Measurements from ENCODE around the gene CDH13. TPM values are rescaled to one million over a fixed set of nuclear protein-coding genes. Genes with fewer than 3 reads are reported as not detected.

The CDH13 gene
- total RNA-seq, 1 donor from 2014 or later: not detected

- intact Hi-C loops (cut with micrococcal nuclease): no loop called here
Observed at GRCh38 chr16:83771306-83771942, 1144.7 kb downstream of the CDH13 start.

GRCh38 chr16:83772806-83773205 is 1146.0 kb downstream of the CDH13 start:
- intact Hi-C loops (cut with micrococcal nuclease): no loop called here

DNA sequence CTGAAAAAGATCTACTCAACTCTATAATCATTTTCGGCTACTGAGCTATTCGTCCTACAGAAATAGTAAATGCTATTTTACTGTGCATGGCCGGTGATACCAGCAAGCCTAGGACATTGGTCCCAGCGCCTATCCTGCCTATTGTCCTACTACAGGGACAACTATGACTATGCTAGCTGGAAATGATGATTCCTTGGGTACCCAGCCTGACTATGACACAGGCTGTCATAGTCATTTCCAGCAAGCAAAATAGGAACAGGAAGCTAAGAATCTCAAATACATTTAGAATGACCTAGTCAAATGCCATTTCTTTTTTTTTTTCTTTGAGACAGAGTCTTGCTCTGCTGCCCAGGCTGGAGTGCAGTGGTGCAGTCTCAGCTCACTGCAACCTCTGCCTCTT is 1147.3 kb downstream of the CDH13 start:
- intact Hi-C loops (cut with micrococcal nuclease): no loop called here

DNA sequence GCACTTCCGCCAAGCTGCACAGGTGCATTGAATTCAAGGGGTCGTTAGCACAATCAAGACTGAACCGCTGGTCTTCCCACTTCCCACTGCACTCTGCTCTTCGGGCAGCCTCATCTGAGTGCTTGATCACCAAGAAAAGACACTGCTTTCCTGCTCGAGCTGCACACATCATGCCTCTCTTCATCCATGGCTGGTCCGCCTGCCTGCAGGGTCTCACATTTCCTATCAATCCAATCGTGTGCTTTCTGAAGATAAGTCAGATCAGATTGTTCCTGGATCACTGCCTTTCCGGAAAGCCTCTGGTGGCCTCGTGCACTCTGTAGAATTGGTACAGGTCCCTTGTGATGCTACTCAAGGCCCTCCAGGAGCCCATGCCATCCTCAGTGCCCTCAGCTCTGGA is 1150.2 kb downstream of the CDH13 start:
- intact Hi-C loops (cut with micrococcal nuclease): no loop called here

DNA sequence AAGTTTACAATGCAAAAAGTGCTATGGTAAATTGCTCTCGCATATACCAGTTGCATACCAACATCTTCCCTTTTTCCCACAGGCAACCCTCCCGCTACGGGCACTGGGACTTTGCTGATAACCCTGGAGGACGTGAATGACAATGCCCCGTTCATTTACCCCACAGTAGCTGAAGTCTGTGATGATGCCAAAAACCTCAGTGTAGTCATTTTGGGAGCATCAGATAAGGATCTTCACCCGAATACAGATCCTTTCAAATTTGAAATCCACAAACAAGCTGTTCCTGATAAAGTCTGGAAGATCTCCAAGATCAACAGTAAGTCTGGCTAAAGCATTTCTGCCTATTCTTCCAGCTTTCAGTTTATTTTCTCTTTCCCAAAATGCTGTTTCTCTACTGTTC is 1153.1 kb downstream of the CDH13 start:
- intact Hi-C loops (cut with micrococcal nuclease): no loop called here

DNA sequence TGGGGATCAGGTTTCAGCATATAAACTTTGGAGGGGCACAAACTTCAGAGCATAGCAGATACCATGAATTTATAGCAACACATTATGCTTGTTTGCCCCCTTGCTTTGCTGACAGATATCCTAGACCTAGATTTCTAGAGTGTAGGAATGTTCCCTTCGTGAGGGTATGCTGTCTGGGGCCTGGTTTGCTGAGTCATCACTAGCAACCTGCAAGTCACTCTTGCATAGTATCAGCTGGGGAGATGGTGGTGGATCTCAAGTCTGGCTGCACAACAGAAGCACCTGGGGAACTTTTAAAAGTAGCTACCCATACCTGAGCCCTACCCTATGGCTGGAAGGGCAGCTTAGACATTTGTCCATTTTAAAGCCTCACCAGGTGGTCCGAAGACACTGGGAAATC is 1158.7 kb downstream of the CDH13 start:
- intact Hi-C loops (cut with micrococcal nuclease): no loop called here

DNA sequence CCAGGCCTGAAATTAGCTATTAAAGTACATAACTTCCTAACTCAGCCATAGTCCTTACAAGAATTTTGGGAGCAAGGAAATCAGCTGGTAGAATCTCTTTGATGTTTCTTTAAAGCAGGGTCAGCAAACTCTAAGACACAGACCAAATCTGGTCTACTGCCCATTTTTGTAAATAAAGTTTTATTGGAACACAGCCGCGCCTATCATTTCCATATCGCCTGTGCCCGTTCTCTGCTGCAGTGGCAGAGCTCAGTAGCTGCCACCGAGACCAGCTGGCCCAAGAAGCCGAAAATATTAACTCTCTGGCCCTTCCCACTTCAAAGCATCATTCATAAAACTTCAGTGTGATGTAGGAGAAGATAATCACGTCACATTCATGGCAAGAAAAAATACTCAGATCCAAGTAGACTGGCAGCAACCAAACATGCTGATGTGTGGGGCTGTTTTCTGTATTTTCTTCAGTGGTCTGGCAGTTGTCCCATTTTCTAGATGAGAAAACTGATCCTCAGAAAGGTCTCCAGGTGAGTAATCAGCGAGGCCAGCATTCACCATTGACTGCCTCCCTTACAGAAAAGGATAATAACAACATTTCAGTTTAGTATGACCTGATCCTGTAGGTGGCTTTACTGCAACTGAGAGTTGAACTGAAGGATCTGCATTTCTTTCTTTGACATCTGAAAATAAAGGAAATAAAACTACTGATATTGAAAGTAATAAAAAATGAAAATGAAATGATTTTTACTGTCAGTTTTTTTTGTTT is 1163.1 kb downstream of the CDH13 start:
- intact Hi-C loops (cut with micrococcal nuclease): no loop called here

DNA sequence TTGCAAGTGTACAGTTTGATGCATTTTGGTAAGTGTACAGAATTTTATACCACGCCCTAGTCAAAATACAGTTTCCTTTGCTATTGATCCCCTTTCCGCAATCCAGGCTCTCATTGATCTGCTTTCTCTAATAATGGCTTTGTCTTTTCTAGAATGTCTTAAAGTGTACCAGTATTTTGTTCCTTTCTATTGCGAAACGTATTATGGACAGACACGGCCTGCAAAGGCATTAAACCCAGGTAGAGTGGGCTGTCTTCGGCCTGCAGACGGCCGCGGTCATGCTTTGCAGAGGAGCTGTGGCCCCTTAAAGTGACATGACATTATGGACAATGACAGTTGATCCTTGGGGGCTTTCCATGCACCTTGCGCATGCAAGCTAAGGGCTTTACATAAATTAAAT is 1165.1 kb downstream of the CDH13 start:
- intact Hi-C loops (cut with micrococcal nuclease): no loop called here

- intact Hi-C loops (cut with micrococcal nuclease): no loop called here
Observed at GRCh38 chr16:83792391-83792790, 1165.6 kb downstream of the CDH13 start.

DNA sequence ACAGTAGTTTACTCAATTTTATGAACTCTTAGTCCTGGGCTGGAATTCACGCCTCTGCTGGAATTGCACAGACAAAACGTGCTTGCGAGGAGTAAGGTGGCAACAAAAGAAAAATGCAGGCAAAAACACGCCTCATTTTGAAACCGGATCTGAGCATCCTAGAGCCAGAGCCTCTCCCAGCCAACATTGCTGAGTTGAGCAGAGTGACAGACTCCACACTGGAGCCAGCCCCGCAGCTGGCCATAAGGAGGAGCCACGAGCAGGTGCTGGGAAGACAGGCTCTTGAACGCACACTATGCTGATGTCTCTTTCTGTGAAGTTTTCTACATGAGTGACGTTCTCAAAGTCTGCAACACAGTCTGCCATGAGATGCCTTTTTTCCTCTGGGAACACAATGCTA is 1166.4 kb downstream of the CDH13 start:
- intact Hi-C loops (cut with micrococcal nuclease): no loop called here

GRCh38 chr16:83794860-83795554 is 1168.2 kb downstream of the CDH13 start:
- intact Hi-C loops (cut with micrococcal nuclease): no loop called here

- intact Hi-C loops (cut with micrococcal nuclease): no loop called here
Observed at GRCh38 chr16:83797013-83797412, 1170.2 kb downstream of the CDH13 start.

GRCh38 chr16:83799336-83799735 is 1172.6 kb downstream of the CDH13 start:
- intact Hi-C loops (cut with micrococcal nuclease): no loop called here

- intact Hi-C loops (cut with micrococcal nuclease): no loop called here
Observed at GRCh38 chr16:83802135-83802534, 1175.4 kb downstream of the CDH13 start.

DNA sequence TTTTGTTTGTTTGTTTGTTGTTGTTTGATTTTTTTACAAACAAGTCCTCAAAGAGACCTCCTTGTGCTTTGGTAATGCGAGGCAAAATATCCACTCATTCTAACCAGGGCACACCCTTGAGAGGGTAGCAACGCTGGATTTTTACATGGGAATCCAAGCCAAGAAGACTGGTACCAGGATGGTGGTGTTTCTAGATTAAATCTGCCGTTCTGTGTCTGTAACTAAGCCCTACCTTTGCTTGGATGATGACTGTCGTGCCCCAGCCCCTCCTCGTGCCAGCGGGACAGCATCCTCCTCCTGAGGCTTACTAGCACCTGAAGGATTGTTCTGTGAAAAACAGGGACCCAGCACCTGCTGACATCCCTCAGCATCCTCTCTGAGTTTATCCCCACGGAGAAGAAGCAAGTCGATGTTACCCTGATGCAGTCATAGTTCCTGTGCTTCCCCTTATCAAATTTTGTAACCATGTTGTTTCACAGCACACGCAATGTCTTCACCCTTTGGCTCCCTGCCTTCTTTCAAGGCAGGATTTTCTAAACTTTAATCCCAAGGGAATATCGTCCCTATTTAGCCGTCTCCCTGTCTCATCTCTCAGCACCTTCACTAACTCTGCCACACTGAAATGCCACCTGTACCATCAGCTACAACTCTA is 1175.9 kb downstream of the CDH13 start:
- intact Hi-C loops (cut with micrococcal nuclease): no loop called here

GRCh38 chr16:83803811-83804210 is 1177.0 kb downstream of the CDH13 start:
- intact Hi-C loops (cut with micrococcal nuclease): no loop called here

- intact Hi-C loops (cut with micrococcal nuclease): no loop called here
Observed at GRCh38 chr16:83804366-83804765, 1177.6 kb downstream of the CDH13 start.

DNA sequence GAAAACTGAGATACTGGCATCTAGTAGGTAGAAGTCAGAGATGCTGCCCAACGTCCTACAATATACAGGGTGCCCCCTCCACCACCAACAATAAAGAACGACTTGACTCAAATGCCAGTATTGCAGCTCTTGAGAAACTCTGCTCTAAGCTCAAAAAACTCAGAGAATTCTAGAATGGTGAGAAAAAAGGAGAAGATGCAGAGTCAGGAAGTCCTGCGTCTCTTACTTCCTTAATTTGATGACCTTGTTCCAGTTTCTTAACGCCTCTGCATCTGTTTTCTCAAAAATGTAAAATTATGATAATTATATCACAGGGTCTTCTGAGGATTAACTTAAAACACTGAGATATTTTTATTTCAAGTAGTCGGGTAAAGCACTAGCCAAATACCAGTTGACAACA is 1179.3 kb downstream of the CDH13 start:
- intact Hi-C loops (cut with micrococcal nuclease): loop anchor here (2.0 to 5.0 kb wide), 2 partner anchors 93 to 1751 kb away; partner anchors contain the start of gene MLYCD

DNA sequence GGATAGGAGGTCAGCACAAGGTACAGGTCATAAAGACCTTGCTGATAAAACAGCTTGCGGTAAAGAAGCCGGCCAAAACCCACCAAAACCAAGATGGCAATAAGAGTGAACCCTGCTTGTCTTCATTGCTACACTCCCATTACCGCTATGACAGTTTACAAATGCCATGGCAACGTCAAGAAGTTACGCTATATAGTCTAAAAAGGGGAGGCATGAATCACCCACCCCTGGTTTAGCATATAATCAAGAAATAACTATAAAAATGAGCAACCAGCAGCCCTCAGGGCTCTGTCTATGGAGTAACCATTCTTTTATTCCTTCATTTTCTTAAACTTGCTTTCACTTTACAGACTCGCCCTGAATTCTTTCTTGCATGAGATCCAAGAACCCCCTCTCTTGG is 1180.0 kb downstream of the CDH13 start:
- intact Hi-C loops (cut with micrococcal nuclease): loop anchor here (1.0 to 5.0 kb wide), 3 partner anchors 92 to 1751 kb away; partner anchors contain the start of genes MBTPS1 and MLYCD

GRCh38 chr16:83807327-83807709 is 1180.5 kb downstream of the CDH13 start:
- intact Hi-C loops (cut with micrococcal nuclease): loop anchor here (1.0 to 5.0 kb wide), 3 partner anchors 91 to 1750 kb away; partner anchors contain the start of genes MBTPS1 and MLYCD

GRCh38 chr16:83807710-83808572 is 1181.2 kb downstream of the CDH13 start, which contains the start of gene HSBP1:
Gene HSBP1, plus strand, starts transcription at chr16:83807978. Its CDS starts 99 bp downstream, at chr16:83808077.
- intact Hi-C loops (cut with micrococcal nuclease): loop anchor here (1.0 to 5.0 kb wide), 3 partner anchors 91 to 1749 kb away; partner anchors contain the start of genes MBTPS1 and MLYCD
